GM21737 (cell line): ENCODE measurements around the gene FMNL1.

Experiments used
- ATAC-seq: cut with Tn5 transposase; IDR thresholded peaks from one replicate; pipeline ENCODE4 v1.9.1; 2021; ENCODE audit warnings: mild to moderate bottlenecking, moderate library complexity; ENCODE audit not compliant: unreplicated experiment

The FMNL1 gene

GRCh38 chr17:45296833-45297124, 75.1 kb downstream of the FMNL1 start:
- no peak for ATAC-seq
